H9 (cell line): ENCODE data around the gene HOGA1. TPM values are rescaled to one million over a fixed set of nuclear protein-coding genes. Genes with fewer than 3 reads are reported as not detected.

Source experiments
- DNase-seq: peaks from one replicate; pipeline ENCODE4 v3.0.0-alpha.2; 2017
- H2AFZ ChIP-seq: one replicate; pipeline ENCODE4 v1.6.1; 2013; ENCODE audit warnings: mild to moderate bottlenecking, low read length, control low read depth, moderate library complexity
- H2AK5ac ChIP-seq: 2 replicates; pipeline ENCODE4 v1.6.1; 2013; ENCODE audit warnings: low read length, control low read depth, mixed read lengths; ENCODE audit not compliant: insufficient read length
- H2BK120ac ChIP-seq: one replicate; pipeline ENCODE4 v1.6.1; 2013; ENCODE audit warnings: low read depth, mild to moderate bottlenecking, low read length, control low read depth, inconsistent platforms; ENCODE audit not compliant: poor library complexity, severe bottlenecking
- H2BK12ac ChIP-seq: 2 replicates; pipeline ENCODE4 v1.6.1; 2013; ENCODE audit warnings: low read length, control low read depth, mixed read lengths, low read depth; ENCODE audit not compliant: insufficient read length
- H2BK15ac ChIP-seq: 2 replicates; pipeline ENCODE4 v1.6.1; 2013; ENCODE audit warnings: low read depth, low read length, control low read depth
- H2BK20ac ChIP-seq: one replicate; pipeline ENCODE4 v1.6.1; 2013; ENCODE audit warnings: low read depth, mild to moderate bottlenecking, low read length, control low read depth, inconsistent platforms; ENCODE audit not compliant: poor library complexity, severe bottlenecking
- H2BK5ac ChIP-seq: 2 replicates; pipeline ENCODE4 v1.6.1; 2013; ENCODE audit warnings: low read length, control low read depth, mixed read lengths; ENCODE audit not compliant: insufficient read length
- H3K14ac ChIP-seq: 2 replicates; pipeline ENCODE4 v1.6.1; 2013; ENCODE audit warnings: low read length, control low read depth; ENCODE audit not compliant: insufficient read depth
- H3K18ac ChIP-seq: 2 replicates; pipeline ENCODE4 v1.6.1; 2013; ENCODE audit warnings: low read depth, mild to moderate bottlenecking, mixed read lengths, low read length, control low read depth; ENCODE audit not compliant: insufficient read length
- H3K23ac ChIP-seq: 2 replicates; pipeline ENCODE4 v1.6.1; 2013; ENCODE audit warnings: low read length, control low read depth, mixed read lengths, low read depth; ENCODE audit not compliant: insufficient read length
- H3K23me2 ChIP-seq: 2 replicates; pipeline ENCODE4 v1.6.1; 2013; ENCODE audit warnings: low read depth, mild to moderate bottlenecking, mixed read lengths, low read length, control low read depth; ENCODE audit not compliant: insufficient read length, poor library complexity, severe bottlenecking
- H3K27ac ChIP-seq: 2 replicates; pipeline ENCODE4 v1.5.1; 2013; ENCODE audit warnings: low read length, control low read depth, mixed read lengths, low read depth; ENCODE audit not compliant: insufficient read length
- H3K27me3 ChIP-seq: 2 replicates; pipeline ENCODE4 v1.6.1; 2013; ENCODE audit warnings: low read length, control low read depth, inconsistent platforms; ENCODE audit not compliant: insufficient read depth
- H3K4ac ChIP-seq: 2 replicates; pipeline ENCODE4 v1.6.1; 2013; ENCODE audit warnings: low read depth, mild to moderate bottlenecking, control low read depth, inconsistent platforms, low read length, moderate library complexity
- H3K4me1 ChIP-seq: 2 replicates; pipeline ENCODE4 v1.6.1; 2013; ENCODE audit warnings: low read length, control low read depth, inconsistent platforms; ENCODE audit not compliant: insufficient read depth
- H3K4me2 ChIP-seq: 2 replicates; pipeline ENCODE4 v1.6.1; 2013; ENCODE audit warnings: low read length, control low read depth, mixed read lengths; ENCODE audit not compliant: insufficient read length, insufficient read depth
- H3K56ac ChIP-seq: 2 replicates; pipeline ENCODE4 v1.6.1; 2013; ENCODE audit warnings: low read depth, mild to moderate bottlenecking, mixed read lengths, low read length, control low read depth; ENCODE audit not compliant: insufficient read length
- H3K79me1 ChIP-seq: 2 replicates; pipeline ENCODE4 v1.6.1; 2013; ENCODE audit warnings: low read depth, mild to moderate bottlenecking, moderate library complexity, low read length, control low read depth, inconsistent platforms; ENCODE audit not compliant: insufficient read depth, poor library complexity, severe bottlenecking
- H3K79me2 ChIP-seq: 2 replicates; pipeline ENCODE4 v1.6.1; 2013; ENCODE audit warnings: low read length, control low read depth, inconsistent platforms; ENCODE audit not compliant: insufficient read depth
- H3K9ac ChIP-seq: 2 replicates; pipeline ENCODE4 v1.6.1; 2013; ENCODE audit warnings: low read length, control low read depth, mixed read lengths; ENCODE audit not compliant: insufficient read length; ENCODE audit errors: extremely low read depth
- H3K9me3 ChIP-seq: one replicate; pipeline ENCODE4 v1.6.1; 2013; ENCODE audit warnings: low read depth, low read length, inconsistent platforms; ENCODE audit not compliant: control insufficient read depth
- H3T11ph ChIP-seq: one replicate; pipeline ENCODE4 v1.6.1; 2013; ENCODE audit warnings: mild to moderate bottlenecking, low read length, control low read depth, inconsistent platforms
- H4K20me1 ChIP-seq: one replicate; pipeline ENCODE4 v1.6.1; 2013; ENCODE audit not compliant: control insufficient read depth, insufficient read length, insufficient read depth
- H4K5ac ChIP-seq: 2 replicates; pipeline ENCODE4 v1.6.1; 2013; ENCODE audit warnings: low read depth, mild to moderate bottlenecking, mixed read lengths, low read length, control low read depth; ENCODE audit not compliant: insufficient read length
- H4K8ac ChIP-seq: replicated peaks from 2 replicates; pipeline ENCODE4 v1.6.1; 2013; ENCODE audit warnings: low read length, control low read depth, mixed read lengths, low read depth; ENCODE audit not compliant: insufficient read length
- H4K91ac ChIP-seq: 2 replicates; pipeline ENCODE4 v1.6.1; 2013; ENCODE audit warnings: low read depth, mild to moderate bottlenecking, moderate library complexity, mixed read lengths, low read length, control low read depth; ENCODE audit not compliant: insufficient read length
- H3K27ac Mint-ChIP-seq, 3 experiments: 2 replicates in 2 of 3; 3 replicates in 1 of 3; pipeline ENCODE4 v1.8.0; 2020 to 2021; ENCODE audit warnings: mixed read lengths in 3 of 3, mild to moderate bottlenecking in 1 of 3, moderate library complexity in 1 of 3
- H3K27me3 Mint-ChIP-seq: 2 replicates; pipeline ENCODE4 v1.8.0; 2021; ENCODE audit warnings: low read depth, mild to moderate bottlenecking, moderate library complexity, mixed read lengths
- H3K36me3 Mint-ChIP-seq, 3 experiments: 2 replicates in 2 of 3; 3 replicates in 1 of 3; pipeline ENCODE4 v1.8.0; 2020 to 2021; ENCODE audit warnings: low read depth in 3 of 3, mixed read lengths in 3 of 3; ENCODE audit not compliant: insufficient read depth in 1 of 3
- H3K4me1 Mint-ChIP-seq, 2 experiments: 2 replicates each; pipeline ENCODE4 v1.8.0; 2020; ENCODE audit warnings: mixed read lengths in 2 of 2
- H3K4me3 Mint-ChIP-seq, 2 experiments: 2 replicates in 1 of 2; 3 replicates in 1 of 2; pipeline ENCODE4 v1.8.0; 2020 to 2021; ENCODE audit warnings: mild to moderate bottlenecking in 2 of 2, mixed read lengths in 2 of 2, moderate library complexity in 1 of 2
- H3K9me3 Mint-ChIP-seq, 2 experiments: 2 replicates in 1 of 2; 3 replicates in 1 of 2; pipeline ENCODE4 v1.8.0; 2020; ENCODE audit warnings: mild to moderate bottlenecking in 2 of 2, mixed read lengths in 2 of 2, moderate library complexity in 1 of 2
- CTCF ChIP-seq: fragments of 200-600 bp; sonication (generic); conservative IDR thresholded peaks from 3 replicates; pipeline ENCODE4 v1.8.0; 2021; ENCODE audit warnings: antibody characterized with exemption, mild to moderate bottlenecking
- WGBS: extraction: QIAGEN DNeasy Blood & Tissue Kit; methylation state at CpG from one replicate; pipeline ENCODE4 v1.1.7; 2013; ENCODE audit warnings: missing lambda C conversion rate, low lambda C conversion rate, mixed read lengths; ENCODE audit not compliant: insufficient read length; ENCODE audit errors: extremely low coverage; 5-methylcytosine and 5-hydroxymethylcytosine counted together
- total RNA-seq: library from RNA; stranded (reverse); gene quantifications from 2 replicates; pipeline ENCODE4 v1.2.1, GENCODE V29; 2021

HOGA1 gene
- total RNA-seq, 1 experiment from 2014 or later: 0.79 TPM

GRCh38 chr10:97650726-97651125 lies 66.5 kb downstream of the HOGA1 start:
- no peak overlapping the region for H3K56ac ChIP-seq
- H3K9me3 ChIP-seq: no peaks in the 10 kb centered on the region
- H2AFZ ChIP-seq: no peak overlapping the region
- no peak overlapping the region for H2BK12ac ChIP-seq
- no peak overlapping the region for H2BK15ac ChIP-seq
- Mint-ChIP-seq H3K27me3 (no peaks in the 10 kb centered on the region; the same call in 1 of the 2 replicates), H3K27ac (peak overlapping the region in 1 of 3 experiments; percentile 76; a peak in 1 of 7 replicates), H3K4me1 (peaks cover 28% of the 10 kb centered on the region in 2 experiments), H3K4me3 (no peak overlapping the region), H3K9me3 (no peaks in the 10 kb centered on the region), H3K36me3 (peaks cover 24 to 50% (median 49%) of the 10 kb centered on the region in 3 experiments; a peak in 6 of 7 replicates)
- H4K5ac ChIP-seq: no peak overlapping the region
- TF ChIP-seq CTCF: no peak
- no peak overlapping the region for H3K9ac ChIP-seq
- H4K91ac ChIP-seq: no peak overlapping the region
- H3K27ac ChIP-seq: no peak overlapping the region
- no CpG with 5 or more reads among the region's 3 CpGs for WGBS
- no peaks in the 10 kb centered on the region for H3K27me3 ChIP-seq
- H2BK20ac ChIP-seq: no peak overlapping the region
- peaks cover 5% of the 10 kb centered on the region; the same call in 1 of the 2 replicates for H3K4me1 ChIP-seq
- H3K4ac ChIP-seq: no peak overlapping the region
- H2AK5ac ChIP-seq: no peak overlapping the region
- H3K18ac ChIP-seq: no peak overlapping the region
- H2BK5ac ChIP-seq: no peak overlapping the region
- no peak overlapping the region for H3K4me2 ChIP-seq
- H3K14ac ChIP-seq: no peak overlapping the region
- no peaks in the 10 kb centered on the region for H3K79me1 ChIP-seq
- DNase-seq: no peak
- no peak overlapping the region for H3T11ph ChIP-seq
- peaks cover 5% of the 10 kb centered on the region; the same call in 1 of the 2 replicates for H3K79me2 ChIP-seq
- H3K23me2 ChIP-seq: peaks cover 3% of the 10 kb centered on the region
- no peaks in the 10 kb centered on the region for H4K20me1 ChIP-seq
- no peak overlapping the region for H3K23ac ChIP-seq
- no peak overlapping the region for H2BK120ac ChIP-seq
- no peak overlapping the region for H4K8ac ChIP-seq
